ENCODE results near the gene SETD7.

GRCh38 chr4:139457318-139457717 lies 98.7 kb downstream of the SETD7 start:
- TF ChIP-seq EZH2 (IDR thresholded peaks at IDR 0.05; ENCODE audit: borderline replicate concordance, insufficient read depth, low read length, poor library complexity, severe bottlenecking) (no peak), CTCF (IDR thresholded peaks at IDR 0.05; ENCODE audit: poor library complexity, severe bottlenecking) (no peak)
